ENCODE data around the gene PODXL. TPM values are rescaled to one million over a fixed set of nuclear protein-coding genes. Genes with fewer than 3 reads are reported as not detected.
A peak's percentile ranks its signal among the peaks of the same experiment; 100 is the strongest.

PODXL gene
- total RNA-seq, 1 experiment from 2014 or later, result 727 TPM

GRCh38 chr7:131587315-131587923, 31.0 kb upstream of the PODXL start:
- Histone ChIP-seq H4K91ac (ENCODE audit: insufficient read length, low read depth, low read length) (no peak overlapping the region), H2AK5ac (ENCODE audit: insufficient read length, low read length) (no peak overlapping the region), H3K4me1 (ENCODE audit: insufficient read depth, low read length) (no peaks in the 10 kb centered on the region), H3K27me3 (ENCODE audit: insufficient read depth, low read length) (no peaks in the 10 kb centered on the region), H3K79me1 (ENCODE audit: insufficient read depth, low read depth, low read length, poor library complexity, severe bottlenecking) (no peaks in the 10 kb centered on the region), H2BK5ac (ENCODE audit: insufficient read length, low read length) (no peak overlapping the region), H2BK120ac (ENCODE audit: low read depth, low read length, poor library complexity, severe bottlenecking) (no peak overlapping the region), H3K79me2 (ENCODE audit: insufficient read depth, low read length) (no peaks in the 10 kb centered on the region), H2BK15ac (ENCODE audit: low read depth, low read length) (no peak overlapping the region), H3K23me2 (ENCODE audit: insufficient read length, low read depth, low read length, poor library complexity, severe bottlenecking) (no peaks in the 10 kb centered on the region), H3K9ac (ENCODE audit: extremely low read depth, insufficient read length, low read length) (no peak overlapping the region), H2BK20ac (ENCODE audit: low read depth, low read length, poor library complexity, severe bottlenecking) (no peak overlapping the region), H4K20me1 (ENCODE audit: control insufficient read depth, insufficient read depth, insufficient read length) (no peaks in the 10 kb centered on the region), H2BK12ac (ENCODE audit: insufficient read length, low read depth, low read length) (no peak overlapping the region), H3K9me3 (ENCODE audit: control insufficient read depth, low read depth, low read length) (no peaks in the 10 kb centered on the region), H3T11ph (ENCODE audit: low read length) (no peak overlapping the region), H4K5ac (ENCODE audit: insufficient read length, low read depth, low read length) (peak overlapping the region; percentile 9), H3K18ac (ENCODE audit: insufficient read length, low read depth, low read length) (peak overlapping the region; percentile 37), H2AFZ (ENCODE audit: low read length) (no peak overlapping the region), H3K27ac (ENCODE audit: insufficient read length, low read depth, low read length) (no peak overlapping the region), H3K14ac (ENCODE audit: insufficient read depth, low read length) (no peak overlapping the region), H3K56ac (ENCODE audit: insufficient read length, low read depth, low read length) (no peak overlapping the region), H3K4me2 (ENCODE audit: insufficient read depth, insufficient read length, low read length) (no peak overlapping the region), H4K8ac (replicated peaks; ENCODE audit: insufficient read length, low read depth, low read length) (no peak overlapping the region), H3K4ac (ENCODE audit: low read depth, low read length) (no peak overlapping the region), H3K23ac (ENCODE audit: insufficient read length, low read depth, low read length) (no peak overlapping the region)
- no peak for TF ChIP-seq CTCF (conservative IDR thresholded peaks at IDR 0.05)
- H3K9me3 Mint-ChIP-seq, result no peaks in the 10 kb centered on the region
- H3K27me3 Mint-ChIP-seq (ENCODE audit: low read depth), result no peaks in the 10 kb centered on the region
- no peak overlapping the region for H3K4me3 Mint-ChIP-seq
- no peaks in the 10 kb centered on the region for H3K36me3 Mint-ChIP-seq (ENCODE audit: insufficient read depth in 1 of 3, low read depth in 3 of 3)
- peaks cover 14 to 15% of the 10 kb centered on the region in 2 experiments for H3K4me1 Mint-ChIP-seq
- WGBS (ENCODE audit: extremely low coverage, insufficient read length, low lambda C conversion rate), result 100% methylated on average over 2 of the region's 9 CpGs
- no peak overlapping the region for H3K27ac Mint-ChIP-seq
- DNase-seq, result no peak
